Daoy (cell line): ENCODE data around the gene MYCBP2. TPM values are rescaled to one million over a fixed set of nuclear protein-coding genes. Genes with fewer than 3 reads are reported as not detected.
"Not testable (repeated sequence)": the region's sequence is repeated elsewhere in the genome, so short reads cannot be mapped to it uniquely, and the experiment has no call there.

Experiments
- DNase-seq: peaks from one replicate; pipeline ENCODE4 v3.0.0-alpha.2; 2015; ENCODE audit warnings: low read depth
- total RNA-seq: library from RNA; depleted of rRNA; stranded (reverse); fragments of >200 nt; shearing (Covaris generic); gene quantifications from 2 replicates; pipeline ENCODE4 v1.2.3, GENCODE V29; 2014

MYCBP2 gene
- total RNA-seq, 1 experiment from 2014 or later, result 16.8 TPM

- not testable (repeated sequence) for DNase-seq
Observed at GRCh38 chr13:77198995-77199394, 127.9 kb downstream of the MYCBP2 start.

DNA sequence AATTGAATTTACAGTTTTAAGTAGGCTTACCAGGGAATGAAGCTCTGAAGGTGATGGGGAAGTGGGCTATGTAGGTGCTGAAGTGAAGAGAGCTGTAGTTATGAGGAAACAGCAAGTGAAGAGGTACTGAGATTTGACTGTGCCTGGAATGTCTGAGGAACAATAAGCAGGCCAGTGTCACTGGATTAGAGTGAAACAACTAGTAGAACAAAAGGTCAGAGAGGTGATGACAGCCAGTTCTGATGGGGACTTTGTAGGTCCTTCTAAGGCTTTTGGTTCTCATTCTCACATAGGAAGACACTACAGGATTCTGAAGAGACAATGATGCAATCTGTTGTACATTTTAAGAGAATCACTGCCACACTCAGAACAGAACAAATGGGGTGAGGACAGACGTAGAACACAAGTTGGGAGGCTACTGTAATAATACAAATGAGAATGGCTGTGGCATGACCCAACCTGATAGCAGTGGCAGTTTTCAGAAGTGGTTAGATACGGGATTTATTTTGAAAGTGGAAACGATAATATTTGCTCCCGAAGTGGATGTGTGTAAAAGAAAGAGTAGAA lies 130.8 kb downstream of the MYCBP2 start:
- no peak for DNase-seq

DNA sequence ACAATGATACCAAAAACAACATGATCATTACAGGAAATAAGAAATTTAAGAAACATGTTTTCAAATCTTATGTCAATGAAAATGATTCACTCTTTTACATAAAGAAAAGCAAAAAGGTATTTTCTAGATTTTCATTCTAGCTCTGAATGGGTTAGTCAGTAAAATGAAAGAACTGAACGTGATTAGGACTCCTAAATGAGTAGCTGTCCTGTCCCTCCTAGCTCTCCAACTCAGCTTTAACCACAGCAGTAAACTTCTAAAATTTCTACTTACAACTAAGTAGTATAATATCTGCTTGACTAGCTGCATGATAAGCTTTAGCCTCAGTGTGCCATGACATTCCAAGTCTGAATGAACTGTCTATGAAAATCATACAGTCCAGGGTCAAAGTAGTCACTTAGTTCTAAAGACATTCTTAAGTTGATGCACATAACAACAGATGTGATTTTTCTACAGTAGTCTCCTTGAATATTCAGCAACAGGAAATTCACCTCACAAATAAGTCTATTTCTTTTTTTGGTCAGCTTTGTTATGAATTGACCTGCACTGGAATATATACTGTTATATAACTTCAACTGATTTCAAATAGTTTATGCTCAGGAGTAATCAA lies 136.4 kb downstream of the MYCBP2 start:
- no peak for DNase-seq

DNA sequence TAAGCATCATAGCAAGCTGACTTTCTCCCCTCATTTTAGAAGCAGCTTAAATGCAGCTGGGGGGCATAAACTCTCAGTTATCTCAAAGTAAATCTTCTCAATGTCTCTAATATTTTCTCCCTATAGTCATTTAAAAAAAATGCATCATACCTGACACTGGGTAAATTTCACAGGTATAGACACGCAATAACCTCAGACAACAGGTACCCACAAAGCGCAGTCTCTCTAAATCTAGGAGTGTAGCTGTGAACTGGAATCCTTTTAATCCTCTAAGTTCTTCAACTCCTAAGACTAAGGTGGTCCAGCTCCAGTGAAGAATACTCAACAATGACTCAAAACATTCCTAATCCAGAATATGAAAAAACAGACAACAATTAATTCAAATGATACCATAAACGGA lies 141.2 kb downstream of the MYCBP2 start:
- DNase-seq, result no peak

DNA sequence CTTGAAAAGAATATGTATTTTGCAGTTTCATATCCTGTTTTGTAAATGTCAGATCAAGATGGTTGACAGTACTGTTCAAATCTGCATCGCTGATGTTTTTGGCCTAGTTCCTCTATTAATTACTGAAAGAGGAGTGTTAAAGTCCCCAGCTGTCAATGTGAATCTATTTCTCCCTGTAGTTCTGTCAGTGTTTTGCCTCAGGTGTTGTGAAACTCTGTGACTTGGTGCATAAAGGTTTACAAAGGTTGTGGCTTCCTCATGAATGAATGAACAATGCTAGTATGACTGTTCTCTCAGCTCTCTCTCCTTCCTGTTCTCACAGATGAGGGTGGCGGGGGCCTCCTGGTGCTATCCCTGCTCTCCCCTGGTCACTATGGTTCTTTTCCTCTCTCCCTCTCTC lies 142.4 kb downstream of the MYCBP2 start:
- no peak for DNase-seq

- DNase-seq, result no peak
Observed at GRCh38 chr13:77180011-77180410, 146.9 kb downstream of the MYCBP2 start.

- no peak for DNase-seq
Observed at GRCh38 chr13:77177646-77178045, 149.2 kb downstream of the MYCBP2 start.

DNA sequence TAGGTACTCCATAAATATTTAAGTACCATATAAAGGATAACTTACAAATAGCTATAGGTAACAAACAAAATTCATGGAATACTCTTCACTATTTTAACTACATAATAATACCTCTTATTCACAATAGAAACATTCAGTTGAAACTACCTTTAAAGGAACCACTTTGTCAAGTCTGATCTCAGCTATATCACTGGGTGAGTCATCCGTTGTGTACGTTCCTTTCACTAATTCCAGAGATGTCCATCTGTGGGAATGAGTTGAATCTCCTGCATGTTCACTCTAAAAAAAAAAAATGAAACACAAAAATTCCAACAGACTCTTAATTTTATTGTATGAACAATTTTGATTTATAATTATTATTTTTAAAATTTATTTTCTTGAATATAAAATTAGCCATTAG lies 150.5 kb downstream of the MYCBP2 start:
- peak; percentile 2 for DNase-seq

GRCh38 chr13:77172650-77173049 lies 154.2 kb downstream of the MYCBP2 start:
- DNase-seq, result no peak

- no peak for DNase-seq
Observed at GRCh38 chr13:77171451-77171850, 155.4 kb downstream of the MYCBP2 start.

- DNase-seq, result no peak
Observed at GRCh38 chr13:77168237-77168636, 158.7 kb downstream of the MYCBP2 start.

- DNase-seq, result no peak
Observed at GRCh38 chr13:77150651-77151050, 176.2 kb downstream of the MYCBP2 start.

DNA sequence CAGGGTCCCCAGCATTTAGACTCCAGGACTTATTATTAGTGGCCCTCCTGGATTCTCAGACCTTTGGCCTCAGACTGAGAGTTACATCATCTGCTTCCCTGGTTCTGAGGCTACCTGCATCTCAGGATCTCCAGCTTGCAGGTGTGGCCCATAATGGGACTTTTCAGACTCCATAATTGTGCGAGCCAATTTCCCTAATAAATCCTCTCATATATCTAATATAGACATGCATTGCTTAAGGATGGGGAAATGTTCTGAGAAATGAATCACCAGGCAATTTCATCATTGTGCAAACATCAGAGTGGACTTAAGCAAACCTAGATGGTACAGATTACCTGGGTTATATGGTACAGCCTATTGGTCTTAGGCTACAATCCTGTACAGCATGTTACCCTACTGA lies 183.5 kb downstream of the MYCBP2 start:
- no peak for DNase-seq

DNA sequence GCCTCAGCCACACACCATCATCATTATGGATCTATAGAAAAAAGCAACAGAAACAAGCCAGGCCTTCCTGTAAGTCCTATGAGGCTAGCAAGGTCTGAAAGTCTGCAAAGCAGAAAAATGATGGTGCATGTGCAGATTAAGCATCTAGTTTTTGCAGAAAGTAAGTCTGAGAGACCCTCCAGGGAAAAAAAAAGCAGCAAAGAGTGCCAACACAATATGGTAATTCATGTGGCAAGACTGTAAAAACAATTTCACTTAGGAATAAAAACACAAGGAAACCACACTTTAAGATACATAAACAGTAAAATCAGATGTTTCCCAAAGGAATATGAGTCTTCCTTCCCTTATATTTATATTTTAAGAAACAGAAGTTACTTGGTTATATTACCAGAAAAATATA lies 187.6 kb downstream of the MYCBP2 start:
- no peak for DNase-seq

DNA sequence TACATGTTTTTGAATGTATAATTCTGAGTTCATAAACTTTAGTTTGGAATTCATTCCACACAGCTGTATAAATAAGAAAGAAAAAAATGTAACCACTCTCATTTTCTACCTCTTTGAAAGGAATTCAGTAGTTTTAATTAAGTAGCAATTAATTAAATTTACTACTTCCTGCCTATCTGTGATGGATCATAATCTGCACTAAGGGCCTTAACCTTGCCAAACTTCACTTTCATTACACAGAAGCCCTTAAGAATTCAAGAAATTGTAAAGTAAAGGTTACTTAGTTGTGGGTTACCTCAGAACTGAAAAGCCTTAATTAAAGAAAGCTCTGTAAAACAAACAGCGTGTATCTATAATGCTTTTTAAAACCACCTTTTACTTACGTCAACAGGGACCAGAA lies 188.1 kb downstream of the MYCBP2 start:
- no peak for DNase-seq

DNA sequence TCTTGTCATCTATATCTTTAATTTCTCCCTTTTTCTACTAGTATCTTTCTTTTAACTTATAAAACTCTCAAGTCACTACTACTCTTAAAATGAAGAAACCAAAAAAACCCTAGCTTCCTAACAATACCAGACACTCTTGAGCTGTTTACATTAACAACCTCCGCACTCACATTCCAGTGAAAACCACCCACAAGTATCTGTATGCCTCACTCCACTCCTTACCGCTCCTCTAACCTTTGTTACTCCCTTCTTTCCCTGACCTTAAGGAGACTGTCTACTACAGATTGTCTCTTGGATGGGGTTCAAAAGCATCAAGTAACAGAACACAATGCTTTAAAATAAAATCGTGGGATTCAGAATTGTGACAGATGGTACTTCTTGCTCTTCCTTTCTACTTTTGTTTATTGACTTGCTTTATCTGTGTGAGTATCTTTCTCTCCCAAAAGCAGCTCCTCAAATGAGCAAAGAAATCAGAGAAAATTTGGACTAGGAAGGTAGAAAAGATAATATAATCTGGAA lies 189.9 kb downstream of the MYCBP2 start:
- peak; percentile 1 for DNase-seq

DNA sequence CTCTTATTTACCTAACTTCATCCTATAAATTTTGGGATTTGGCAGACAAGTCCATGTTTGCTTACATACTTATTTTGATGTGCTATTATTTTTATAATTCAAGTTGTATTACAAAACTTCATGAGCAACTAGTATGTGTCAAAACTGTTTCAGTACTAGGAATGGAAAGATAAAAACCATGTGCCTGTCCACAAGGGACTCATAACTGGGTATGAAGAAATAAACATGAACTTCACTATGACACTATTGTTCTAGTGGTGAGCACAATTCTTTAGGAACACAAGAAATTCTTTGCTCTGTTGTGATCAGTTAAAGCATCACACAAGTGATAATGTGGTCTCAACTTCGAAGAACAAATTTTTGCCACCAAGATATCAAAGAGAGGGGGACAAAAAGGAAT lies 202.5 kb downstream of the MYCBP2 start:
- no peak for DNase-seq

DNA sequence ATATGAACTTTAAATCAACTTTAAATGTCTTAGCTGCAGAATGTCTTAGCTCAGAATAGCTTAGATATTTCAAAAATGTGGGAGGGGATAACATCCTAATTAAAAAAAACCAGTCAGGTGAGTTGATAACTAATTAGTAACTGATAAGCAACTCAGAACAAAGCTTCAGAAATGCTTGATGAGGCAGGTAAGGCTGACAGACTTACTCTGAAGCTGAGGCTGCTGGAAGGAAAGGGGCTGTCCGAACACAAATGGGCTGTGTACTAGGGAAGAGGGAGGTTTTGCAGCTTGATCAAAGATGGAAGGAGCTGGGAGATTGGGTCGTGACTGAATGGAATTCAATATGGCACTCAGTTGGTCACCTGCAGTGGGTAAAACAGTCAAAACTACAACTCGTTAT lies 208.8 kb downstream of the MYCBP2 start:
- DNase-seq, result no peak

- no peak for DNase-seq
Observed at GRCh38 chr13:77114271-77114670, 212.6 kb downstream of the MYCBP2 start.

DNA sequence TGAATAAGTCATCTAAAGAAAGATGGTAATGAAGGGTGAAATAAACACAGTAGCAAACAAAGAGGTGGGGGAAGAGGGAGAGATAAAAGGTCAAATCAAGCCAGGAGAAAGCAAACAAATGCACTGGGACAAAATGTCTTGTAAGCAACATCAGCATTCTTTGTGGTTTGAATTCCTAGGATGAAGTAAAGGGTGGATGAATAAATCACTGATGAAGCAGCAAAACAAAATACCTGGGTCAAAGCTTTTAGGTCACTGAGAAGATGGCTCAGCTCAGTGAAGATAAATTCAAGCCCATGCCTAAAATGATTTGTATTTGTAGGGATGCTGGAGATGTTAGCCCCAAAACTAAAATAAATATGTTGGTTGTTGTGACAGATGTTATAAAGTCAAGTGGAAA lies 213.4 kb downstream of the MYCBP2 start:
- DNase-seq, result no peak

DNA sequence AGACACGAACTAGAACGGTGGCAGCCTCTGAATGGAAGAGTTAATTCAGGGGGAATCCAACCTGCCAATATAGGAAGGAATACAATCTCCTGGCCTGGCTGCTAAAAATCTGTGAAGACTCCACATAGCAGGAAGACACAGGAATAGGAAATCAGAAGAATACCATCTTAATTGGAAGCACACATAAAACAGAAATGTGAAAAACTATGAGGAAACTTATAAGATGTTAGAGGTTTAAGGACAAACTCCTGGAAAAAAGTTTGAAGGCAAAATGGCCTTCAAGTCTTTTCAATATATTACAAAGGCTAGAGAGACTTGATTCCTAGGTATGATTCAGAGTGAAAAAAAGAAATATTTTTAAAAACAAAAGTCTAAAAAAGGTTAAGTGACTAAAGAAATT lies 221.8 kb downstream of the MYCBP2 start:
- DNase-seq, result no peak

- no peak for DNase-seq
Observed at GRCh38 chr13:77099415-77099814, 227.5 kb downstream of the MYCBP2 start.

GRCh38 chr13:77095288-77095687 lies 231.6 kb downstream of the MYCBP2 start:
- no peak for DNase-seq

DNA sequence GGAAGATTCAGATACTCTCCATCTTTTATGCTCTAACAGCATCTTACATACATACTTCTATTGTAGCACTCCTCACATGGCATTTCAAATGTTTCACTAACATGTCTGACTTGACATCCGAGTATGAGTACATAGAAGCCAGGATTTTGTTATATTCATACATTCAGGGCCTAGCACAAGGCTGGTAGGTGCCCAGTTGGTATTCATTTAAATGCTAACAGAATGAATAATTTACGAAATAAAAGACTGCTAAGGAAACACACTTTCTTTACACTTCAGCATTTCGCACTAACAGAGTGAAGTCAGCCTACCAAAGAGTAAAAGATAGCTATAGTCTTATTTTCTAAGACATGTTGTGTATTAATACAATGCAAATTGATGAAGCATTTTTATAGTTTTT lies 232.1 kb downstream of the MYCBP2 start:
- no peak for DNase-seq
